A549 treated with DMSO at 1 μM for 4 hours (cell line): ENCODE data around the gene TSEN54. TPM values are rescaled to one million over a fixed set of nuclear protein-coding genes. Genes with fewer than 3 reads are reported as not detected.

ENCODE experiments used
- total RNA-seq: library from RNA; stranded (reverse); fragments of 200-300 nt; extraction: Qiagen RNA extraction; gene quantifications from 5 replicates; pipeline ENCODE4 v1.2.3, GENCODE V29; 2022; ENCODE audit warnings: low read depth

TSEN54 gene
- total RNA-seq = 26.6 to 51.1 TPM (median 43.3 TPM) in 5 replicates

DNA sequence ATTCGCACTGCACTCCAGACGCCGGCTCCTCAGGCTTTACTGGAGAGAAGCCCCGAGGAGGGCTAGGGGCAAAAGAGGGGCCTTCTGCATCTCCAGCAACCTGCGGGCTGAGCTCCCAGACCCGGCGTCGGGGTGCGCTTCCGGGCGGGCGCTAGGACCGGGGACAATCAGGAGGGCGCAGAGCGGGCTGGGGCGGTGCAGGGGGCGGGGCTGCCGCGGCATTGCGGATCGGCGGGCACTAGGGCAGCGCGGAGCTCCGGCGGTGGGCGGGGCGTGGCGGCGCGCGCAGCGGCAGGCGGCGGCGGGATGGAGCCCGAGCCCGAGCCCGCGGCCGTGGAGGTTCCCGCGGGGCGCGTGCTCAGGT, at the start of gene TSEN54:
Gene TSEN54 (plus strand): TSS at position 274 of the 364 bp plus-strand sequence. CDS start 33 bp downstream, at position 307.

GRCh38 chr17:75515496-75516254, 653 bp upstream of the TSEN54 start, which contains the start of gene CASKIN2:
Gene CASKIN2, minus strand, starts transcription at chr17:75515537. Its CDS starts 1,733 bp downstream, at chr17:75513804.

DNA sequence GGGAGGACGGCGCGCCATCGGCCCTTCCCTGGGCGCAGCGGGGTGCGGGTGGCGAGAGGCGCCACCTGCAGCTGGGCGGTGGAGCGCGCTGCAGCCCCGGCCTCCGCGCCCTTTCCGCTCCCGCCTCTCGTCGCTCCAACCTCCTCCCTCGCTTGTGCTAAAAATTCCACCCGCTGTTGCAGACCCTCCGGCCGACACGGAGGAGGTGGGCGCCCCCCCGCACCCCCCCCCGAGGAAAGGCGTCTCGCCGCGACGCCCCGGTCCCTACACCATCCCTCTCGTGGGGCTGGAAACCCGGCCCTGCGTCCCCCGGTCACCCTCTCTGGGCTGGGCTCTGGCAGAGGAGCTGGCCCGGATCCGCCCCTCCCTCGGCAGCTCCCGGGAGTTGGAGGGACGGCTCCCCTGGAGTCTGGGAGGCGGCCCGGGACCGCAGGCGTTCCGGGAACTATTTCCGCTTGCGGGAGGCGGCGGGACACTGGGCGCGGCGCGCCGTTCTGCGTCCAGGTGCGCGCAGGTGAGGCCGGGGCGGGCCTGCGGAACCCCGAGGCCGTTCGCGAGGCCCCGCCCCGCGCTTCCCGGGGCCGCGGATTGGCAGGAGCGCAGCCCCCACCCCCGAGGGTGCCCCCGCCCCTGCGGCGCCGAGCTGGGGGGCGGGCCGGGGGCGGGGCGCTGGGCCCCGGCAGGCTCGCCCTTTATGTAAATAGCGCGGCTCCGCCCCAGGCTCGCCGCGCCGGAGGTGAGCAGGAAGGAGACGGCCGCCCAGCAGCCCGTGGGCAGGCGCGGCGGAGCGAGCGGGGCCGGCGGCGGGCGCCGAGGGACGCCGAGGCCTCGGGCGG, 8.9 kb downstream of the TSEN54 start, which contains the start of gene LLGL2:
Gene LLGL2 (plus strand): TSS at position 728 of the 836 bp plus-strand sequence. CDS start 17,730 bp downstream, outside the sequence.

Other genes with a start within 250 kb of the TSEN54 start
- gene MIF4GD, start 245.3 kb upstream of the TSEN54 start, total RNA-seq = 33.8 to 37.5 TPM (median 36.9 TPM) in 5 replicates
- gene SLC25A19, start 227.1 kb upstream of the TSEN54 start, total RNA-seq = 20.0 to 23.1 TPM (median 22.8 TPM) in 5 replicates
- 87.7 to 118 TPM (median 107 TPM) in 5 replicates for gene GRB2, start 110.8 kb upstream of the TSEN54 start, total RNA-seq
- 41.1 to 55.0 TPM (median 45.5 TPM) in 5 replicates for gene TMEM94, start 59.9 kb upstream of the TSEN54 start, total RNA-seq
- 8.2 to 12.4 TPM (median 11.1 TPM) in 5 replicates for gene CASKIN2, start 991 bp upstream of the TSEN54 start, total RNA-seq
- gene LLGL2, start 9.2 kb downstream of the TSEN54 start, total RNA-seq = 21.4 to 28.2 TPM (median 25.4 TPM) in 5 replicates
- gene MYO15B, start 71.3 kb downstream of the TSEN54 start, total RNA-seq = 45.2 to 59.3 TPM (median 52.1 TPM) in 5 replicates
- gene SMIM5, start 116.9 kb downstream of the TSEN54 start, total RNA-seq = 0.55 to 0.83 TPM (median 0.64 TPM) in 5 replicates
- 18.7 to 27.1 TPM (median 26.1 TPM) in 5 replicates for gene RECQL5, start 150.6 kb downstream of the TSEN54 start, total RNA-seq
- 97.6 to 105 TPM (median 103 TPM) in 5 replicates for gene SAP30BP, start 150.8 kb downstream of the TSEN54 start, total RNA-seq
- gene ITGB4, start 204.9 kb downstream of the TSEN54 start, total RNA-seq = 44.5 to 54.7 TPM (median 48.0 TPM) in 5 replicates
- 51.8 to 72.3 TPM (median 62.1 TPM) in 5 replicates for gene GALK1, start 248.7 kb downstream of the TSEN54 start, total RNA-seq